Activated CD4-positive, alpha-beta T cell treated with anti-CD3 and anti-CD28 coated beads, Interleukin-2, amount 50 U/mL, for 16 hours (primary cell): Measurements from ENCODE around the gene MAG.
"Not testable (repeated sequence)": the region's sequence is repeated elsewhere in the genome, so short reads cannot be mapped to it uniquely, and the experiment has no call there.

Experiments used
- DNase-seq: peaks from one replicate; pipeline ENCODE4 v3.0.0-alpha.2; 2020

The MAG gene

DNA sequence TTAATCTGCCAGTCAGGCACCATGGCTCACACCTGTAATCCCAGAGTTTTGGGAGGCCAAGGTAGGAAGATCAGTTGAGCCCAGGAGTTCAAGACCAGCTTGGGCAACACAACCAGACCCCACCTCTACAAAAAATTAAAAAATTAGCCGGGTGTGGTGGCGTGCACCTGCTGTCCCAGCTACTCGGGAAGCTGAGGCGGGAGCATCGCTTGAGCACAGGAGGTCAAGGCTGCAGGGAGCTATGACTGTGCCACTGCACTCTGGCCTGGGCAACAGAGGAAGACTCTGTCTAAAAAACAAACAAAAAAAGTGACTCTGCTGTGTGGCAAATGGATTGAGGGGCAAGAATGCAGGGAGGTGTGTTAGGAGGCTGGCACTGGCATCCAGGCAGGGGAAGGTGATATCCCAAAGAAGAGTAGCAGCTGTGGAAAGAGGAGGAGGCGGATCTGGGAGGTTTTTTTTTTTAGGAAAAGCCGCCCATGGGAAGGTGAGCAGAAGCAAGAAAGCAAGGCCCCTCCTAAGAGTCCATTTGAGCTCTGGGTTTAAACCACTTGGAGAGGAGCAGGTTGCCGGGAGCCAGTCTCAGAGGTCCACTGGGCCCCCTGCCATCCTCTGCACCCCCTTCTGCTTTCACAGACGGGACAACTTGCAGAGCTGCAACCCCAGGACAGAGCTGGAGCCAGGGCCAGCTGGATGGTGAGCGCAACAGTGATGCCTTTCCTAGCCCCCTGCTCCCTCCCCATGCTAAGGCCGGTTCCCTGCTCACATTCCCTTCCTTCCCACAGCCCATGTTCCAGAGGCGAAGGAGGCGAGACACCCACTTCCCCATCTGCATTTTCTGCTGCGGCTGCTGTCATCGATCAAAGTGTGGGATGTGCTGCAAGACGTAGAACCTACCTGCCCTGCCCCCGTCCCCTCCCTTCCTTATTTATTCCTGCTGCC, 7.5 kb upstream of the MAG start:
- no peak for DNase-seq

- DNase-seq: no peak
These were observed 6.9 kb upstream of the MAG start for GRCh38 chr19:35285095-35285449.

DNA sequence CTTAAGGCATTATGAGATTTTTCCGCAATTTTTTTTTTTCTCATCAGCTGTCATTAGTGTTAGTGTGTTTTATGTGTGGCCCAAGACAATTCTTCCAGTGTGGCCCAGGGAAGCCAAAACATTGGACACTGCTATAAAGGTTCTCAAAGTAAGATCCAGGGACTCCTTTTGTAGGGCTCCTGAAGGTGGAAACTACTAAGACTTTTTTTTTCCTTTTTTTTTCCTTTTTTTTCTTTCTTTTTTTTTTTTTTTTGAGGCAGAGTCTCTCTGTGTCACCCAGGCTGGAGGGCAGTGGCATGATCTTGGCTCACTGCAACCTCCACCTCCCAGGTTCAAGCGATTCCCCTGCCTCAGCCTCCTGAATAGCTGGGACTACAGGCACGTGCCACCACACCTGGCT, 6.5 kb upstream of the MAG start:
- DNase-seq: not testable (repeated sequence)

- DNase-seq: not testable (repeated sequence)
These were observed 5.9 kb upstream of the MAG start for GRCh38 chr19:35286101-35286500.

GRCh38 chr19:35287713-35288112, 4.2 kb upstream of the MAG start:
- DNase-seq: no peak

DNA sequence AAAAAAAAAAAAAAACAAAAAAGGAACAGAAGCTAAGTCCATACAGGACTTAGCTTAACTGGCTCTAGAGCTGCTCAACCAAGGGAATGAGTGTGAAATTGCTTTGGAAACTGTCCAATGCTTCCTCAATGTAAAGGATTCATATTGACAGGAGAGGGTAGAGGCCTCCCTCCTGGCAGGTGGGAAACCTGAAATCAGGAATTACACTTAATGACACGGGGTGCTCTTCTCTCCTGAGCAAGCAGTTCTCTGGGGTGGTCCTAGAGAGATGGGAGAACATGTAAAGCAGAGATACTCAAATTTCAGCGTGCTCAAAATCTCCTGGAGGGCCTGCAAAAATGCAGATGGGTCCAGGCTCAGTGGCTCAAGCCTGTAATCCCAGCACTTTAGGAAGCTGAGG, 3.6 kb upstream of the MAG start:
- DNase-seq: no peak

- no peak for DNase-seq
These were observed 3.1 kb upstream of the MAG start for GRCh38 chr19:35288906-35289305.

- no peak for DNase-seq
These were observed 1.4 kb upstream of the MAG start for GRCh38 chr19:35290381-35291127.

DNA sequence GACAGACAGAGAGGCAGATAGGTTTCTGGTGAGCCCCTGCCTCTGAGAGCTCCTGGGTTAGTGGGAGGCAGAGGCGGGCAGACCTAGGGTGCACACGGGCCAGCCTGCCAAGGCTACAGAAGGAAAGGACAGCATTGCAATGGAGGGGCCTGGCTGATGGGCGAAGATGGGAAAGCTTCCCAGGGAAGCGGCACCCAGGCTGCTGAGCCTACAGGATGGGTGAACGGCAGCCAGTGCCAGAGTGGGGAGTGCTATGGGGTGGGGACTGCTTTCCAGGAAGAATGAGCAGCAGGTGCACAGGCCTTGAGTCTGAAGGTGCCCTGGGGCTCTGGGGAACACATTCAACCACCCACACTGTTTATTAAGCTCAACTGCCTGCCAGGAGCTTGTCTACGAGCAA, 702 bp upstream of the MAG start:
- DNase-seq: no peak

GRCh38 chr19:35292421-35293362, 731 bp downstream of the MAG start:
- no peak for DNase-seq

GRCh38 chr19:35293363-35293739, 1.4 kb downstream of the MAG start:
- no peak for DNase-seq

DNA sequence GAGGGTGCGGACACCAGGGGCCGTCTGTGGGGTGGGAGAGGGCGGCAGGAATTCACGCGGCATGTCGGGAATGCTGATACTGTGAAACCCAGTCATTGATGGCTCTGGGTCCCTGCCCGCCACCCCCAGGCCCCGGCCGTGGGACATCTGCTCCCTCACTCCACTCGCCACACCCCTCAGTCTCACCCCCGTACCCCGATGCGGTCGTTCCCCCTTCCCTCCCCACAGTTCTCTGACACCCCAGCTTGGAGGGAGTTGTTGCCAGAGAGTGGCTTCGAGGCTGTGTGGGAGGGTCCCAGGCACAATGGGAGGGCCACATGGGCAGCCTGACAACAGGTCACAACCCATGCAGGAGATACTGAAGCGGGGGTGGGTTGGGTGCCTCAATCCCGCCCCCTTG, 1.8 kb downstream of the MAG start:
- no peak for DNase-seq

DNA sequence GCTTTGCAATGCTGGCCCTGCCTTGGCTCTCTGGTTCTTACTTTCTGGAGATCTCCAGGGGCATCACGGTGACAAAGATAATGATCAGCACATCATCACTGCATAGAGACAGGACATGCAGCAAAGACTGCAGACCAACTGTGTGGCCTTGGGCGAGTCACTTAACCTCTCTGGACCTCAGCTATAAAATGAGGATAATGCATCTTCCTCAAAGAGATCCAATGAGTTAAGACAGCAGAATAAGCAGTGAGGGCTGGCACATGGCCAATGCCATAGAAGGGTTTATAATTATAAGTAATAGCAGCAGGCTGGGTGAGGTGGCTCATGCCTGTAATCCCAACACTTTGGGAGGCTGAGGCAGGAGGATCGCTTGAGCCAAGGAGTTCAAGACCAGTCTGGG, 2.4 kb downstream of the MAG start:
- DNase-seq: no peak

GRCh38 chr19:35294859-35295791, 3.2 kb downstream of the MAG start:
- DNase-seq: no peak

DNA sequence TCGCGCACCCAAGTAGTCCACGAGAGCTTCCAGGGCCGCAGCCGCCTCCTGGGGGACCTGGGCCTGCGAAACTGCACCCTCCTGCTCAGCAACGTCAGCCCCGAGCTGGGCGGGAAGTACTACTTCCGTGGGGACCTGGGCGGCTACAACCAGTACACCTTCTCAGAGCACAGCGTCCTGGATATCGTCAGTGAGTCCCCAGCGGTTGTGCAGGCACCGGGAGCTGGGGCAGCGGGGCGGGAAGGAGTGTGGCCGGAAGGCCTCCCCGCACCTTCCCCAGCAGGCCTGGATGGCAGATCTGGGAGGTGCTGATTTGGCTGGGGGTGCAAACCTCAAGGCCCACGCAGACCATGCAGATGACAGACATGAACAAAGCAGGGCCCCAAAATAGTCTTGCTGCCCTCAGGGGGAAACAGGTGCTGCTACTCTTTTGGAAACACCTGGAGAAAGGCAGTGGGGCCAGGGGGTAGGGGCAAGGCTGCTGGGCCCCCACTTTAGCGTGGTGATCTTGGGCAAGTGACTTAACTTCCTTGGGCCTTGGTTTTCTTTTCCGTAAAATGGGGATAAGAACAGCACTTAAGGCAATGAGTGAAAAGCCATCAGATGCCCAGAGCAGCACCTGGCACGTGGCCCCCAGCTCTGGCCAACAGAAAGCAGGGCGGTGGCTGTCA, 4.0 kb downstream of the MAG start:
- DNase-seq: no peak

DNA sequence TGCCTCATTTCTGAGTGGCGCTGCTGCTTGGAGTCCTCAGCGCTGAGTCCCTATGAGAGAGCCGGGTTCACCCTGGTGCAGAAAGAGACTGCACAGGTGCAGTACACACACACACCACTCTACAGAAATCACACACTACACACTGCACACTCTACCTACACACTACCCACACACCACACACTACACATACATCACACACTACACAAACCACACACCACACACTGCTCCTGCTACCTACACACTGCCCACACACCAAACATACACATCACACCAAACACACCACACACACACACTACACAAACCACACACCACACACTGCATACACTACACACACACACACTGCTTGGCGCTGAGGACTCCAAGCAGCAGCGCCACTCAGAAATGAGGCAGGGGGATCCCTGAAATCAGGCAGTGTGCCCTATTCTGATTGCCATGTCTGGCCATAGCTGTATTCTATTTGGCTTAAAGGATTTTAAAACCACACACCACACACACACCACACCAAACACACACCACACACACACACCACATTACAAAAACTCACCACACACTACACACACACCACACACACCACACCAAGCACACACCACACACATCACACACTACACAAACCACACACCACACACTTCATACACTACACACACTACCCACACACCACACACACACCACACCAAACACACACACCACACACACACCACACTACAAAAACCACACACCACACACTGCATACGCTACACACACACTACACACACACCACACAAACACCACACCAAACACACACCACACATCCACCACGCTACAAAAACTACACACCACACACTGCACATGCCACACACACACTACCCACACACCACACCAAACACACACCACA, 4.9 kb downstream of the MAG start:
- no peak for DNase-seq

- no peak for DNase-seq
These were observed 5.5 kb downstream of the MAG start for GRCh38 chr19:35297515-35297848.

DNA sequence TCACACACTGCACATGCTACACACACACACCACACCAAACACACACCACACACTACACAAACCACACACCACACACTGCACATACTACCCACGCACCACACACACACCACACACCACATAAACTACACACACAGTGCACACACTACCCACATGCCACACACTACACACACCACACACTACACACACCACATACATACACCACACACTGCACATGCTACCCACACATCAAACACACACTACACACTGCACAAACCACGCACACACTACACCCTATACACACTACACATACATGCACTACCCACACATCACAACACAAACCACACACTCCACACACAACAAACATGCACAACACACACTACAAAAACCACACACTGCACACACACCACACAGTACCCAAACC, 6.0 kb downstream of the MAG start:
- no peak for DNase-seq

DNA sequence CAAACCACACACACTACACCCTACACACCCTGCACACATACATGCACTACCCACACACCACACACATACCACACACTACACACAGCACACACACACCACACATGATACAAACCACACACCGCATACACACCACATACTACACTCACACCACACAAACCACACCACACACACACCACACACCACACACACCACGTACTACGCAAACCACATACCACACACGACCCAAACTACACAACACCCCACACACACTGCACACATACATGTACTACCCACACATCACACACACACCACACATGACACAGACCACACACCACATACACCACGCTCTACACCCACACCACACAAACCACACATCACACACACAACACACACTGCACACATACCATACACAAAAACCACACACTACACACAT, 6.6 kb downstream of the MAG start:
- no peak for DNase-seq

- DNase-seq: no peak
These were observed 7.8 kb downstream of the MAG start for GRCh38 chr19:35299523-35300338.
